HT1080 (cell line): ENCODE data around the gene SOX8. TPM values are rescaled to one million over a fixed set of nuclear protein-coding genes. Genes with fewer than 3 reads are reported as not detected.

Experiments used
- DNase-seq: peaks from one replicate; pipeline ENCODE4 v3.0.0-alpha.2; 2015; ENCODE audit warnings: low read depth
- total RNA-seq: library from RNA; depleted of rRNA; stranded (reverse); fragments of >200 nt; shearing (Covaris generic); gene quantifications from 2 replicates; pipeline ENCODE4 v1.2.3, GENCODE V29; 2014

Gene SOX8
- total RNA-seq, 1 experiment from 2014 or later = not detected

- DNase-seq = no peak
These were observed 4.8 kb downstream of the SOX8 start for GRCh38 chr16:986411-986810.

DNA sequence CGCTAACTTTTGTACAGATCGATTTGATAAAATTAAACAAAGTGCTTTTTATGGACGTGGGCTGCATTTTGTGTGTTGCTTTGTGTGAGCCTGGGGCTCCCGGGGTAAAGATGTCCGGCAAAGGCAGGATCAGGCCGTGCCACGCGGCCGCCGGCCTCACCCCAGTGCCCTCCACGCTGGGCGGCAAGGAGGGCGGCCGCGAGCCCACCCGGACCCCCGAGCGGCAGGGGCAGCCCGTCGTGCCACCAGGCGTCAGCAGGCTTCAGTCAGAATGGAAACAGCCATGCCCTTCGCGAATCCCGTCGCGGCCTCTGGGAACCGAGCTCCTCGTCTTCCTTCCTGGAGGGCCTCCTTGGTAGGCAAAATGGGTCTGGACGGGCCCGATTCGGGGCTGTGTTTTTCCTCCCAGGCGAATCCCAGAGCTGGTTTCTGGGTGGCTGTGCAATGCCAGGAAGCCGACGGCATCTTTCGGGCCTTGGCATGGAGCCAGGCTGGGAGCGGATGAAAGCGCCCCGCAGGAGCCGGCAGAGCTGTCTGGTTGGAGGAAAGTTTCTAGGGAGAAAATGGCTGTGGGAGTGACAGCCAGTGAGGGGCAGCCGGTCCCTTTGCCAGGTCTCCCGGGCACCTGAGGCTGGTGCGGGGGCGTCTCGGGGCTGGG is 5.5 kb downstream of the SOX8 start:
- DNase-seq = no peak

DNA sequence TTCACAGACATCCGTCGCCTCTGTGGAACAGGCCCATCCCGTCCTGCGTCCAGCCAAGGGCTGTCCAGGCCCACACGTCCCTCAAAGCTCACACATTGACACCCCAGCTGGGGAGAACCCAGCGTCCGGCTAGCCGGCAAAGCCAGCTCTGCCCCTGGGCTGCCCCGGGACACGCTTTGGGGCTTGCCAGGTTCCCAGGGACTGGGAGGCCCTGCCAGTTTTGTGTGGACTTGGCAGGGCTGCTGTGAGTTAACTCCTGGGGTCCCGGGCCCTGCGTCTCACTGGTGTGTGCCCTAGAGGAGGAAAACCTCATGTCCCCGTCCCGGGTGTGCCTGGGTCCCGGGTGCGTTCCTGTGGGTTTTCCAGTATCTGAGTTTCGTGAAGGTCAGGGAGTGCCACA is 6.3 kb downstream of the SOX8 start:
- DNase-seq = no peak

DNA sequence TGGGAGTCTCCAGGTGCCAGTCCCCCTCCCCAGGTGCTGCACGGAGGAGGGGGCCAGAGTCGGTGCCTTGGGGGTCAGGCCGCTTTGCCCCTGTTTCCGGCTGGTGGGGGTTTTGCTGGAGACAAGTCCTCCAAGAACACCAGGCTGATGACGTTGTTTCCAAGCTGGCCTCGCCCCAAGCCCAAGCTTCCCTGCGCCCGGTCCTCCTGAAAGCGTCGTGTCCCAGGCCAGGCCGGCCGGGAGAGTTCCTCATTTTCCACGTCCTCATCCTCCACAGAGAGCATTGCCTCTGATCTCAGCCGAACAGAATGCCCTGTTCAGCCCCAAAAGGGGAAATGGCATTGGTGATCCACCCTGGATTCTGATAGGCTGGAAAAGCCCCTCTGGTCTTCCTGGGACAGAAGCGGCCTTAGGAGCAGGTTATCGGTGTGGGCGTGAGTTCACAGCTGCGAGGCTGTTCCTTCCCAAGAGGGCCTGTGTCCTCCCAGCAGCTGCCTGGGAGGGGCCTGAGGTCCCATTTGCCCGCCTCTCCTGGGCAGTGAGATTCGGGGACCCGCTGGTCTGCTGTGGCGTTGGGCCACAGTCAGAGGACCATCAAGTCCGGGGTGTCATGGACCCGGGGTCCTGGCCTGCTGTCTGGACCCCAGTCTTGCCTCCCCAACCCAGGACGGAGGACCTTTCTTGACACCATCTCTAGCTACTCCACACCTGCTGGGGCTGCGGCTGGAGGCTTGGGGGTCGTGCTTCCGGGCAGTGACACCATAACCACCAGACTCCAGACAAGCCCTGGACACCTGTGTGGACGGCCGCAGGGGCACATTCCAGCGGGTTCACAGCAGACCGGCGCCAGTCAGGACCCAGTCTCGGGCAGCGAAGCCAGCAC is 7.1 kb downstream of the SOX8 start:
- no peak for DNase-seq

GRCh38 chr16:989354-989814 is 7.8 kb downstream of the SOX8 start:
- no peak for DNase-seq

DNA sequence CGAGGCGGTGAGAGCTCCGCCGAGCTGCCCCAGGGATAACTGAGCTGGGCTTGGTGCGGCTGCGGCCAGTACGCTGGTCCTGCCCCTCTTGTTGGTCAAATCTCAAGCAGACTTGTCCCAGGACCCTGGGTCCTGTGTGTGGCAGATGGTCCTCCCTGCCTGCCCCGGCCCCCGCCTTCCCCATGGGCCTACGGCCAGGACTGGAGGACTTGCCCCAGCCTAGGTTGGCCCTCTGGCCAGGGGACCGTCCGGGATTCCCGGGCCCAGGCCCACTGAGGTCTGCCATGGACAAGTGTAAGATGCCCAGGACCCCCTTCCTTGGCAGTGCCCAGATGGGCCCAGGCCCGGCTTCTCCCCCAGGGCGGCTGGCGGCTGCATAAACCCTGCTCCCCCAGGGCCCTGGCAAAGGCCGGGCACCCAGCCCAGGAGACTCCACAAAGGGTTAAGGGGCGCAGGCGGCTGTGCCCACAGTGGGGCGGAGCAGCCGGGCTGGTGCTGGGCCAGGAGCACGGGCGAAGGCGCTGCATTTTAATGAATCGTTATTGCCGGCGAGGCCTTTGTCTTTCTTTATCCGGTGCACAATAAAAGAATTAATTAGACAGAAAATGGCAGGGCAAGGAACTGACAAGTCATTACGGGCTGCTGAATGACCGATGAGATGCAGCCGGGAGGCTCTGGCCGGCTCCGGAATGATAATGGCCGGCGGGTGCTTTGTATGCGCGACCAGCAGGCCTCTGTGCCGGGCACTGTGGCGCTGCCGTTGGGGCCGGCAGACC is 9.1 kb downstream of the SOX8 start:
- DNase-seq = no peak

GRCh38 chr16:991345-991744 is 9.8 kb downstream of the SOX8 start:
- no peak for DNase-seq

GRCh38 chr16:991773-992172 is 10.2 kb downstream of the SOX8 start:
- DNase-seq = no peak

- no peak for DNase-seq
These were observed 12.2 kb downstream of the SOX8 start for GRCh38 chr16:993731-994130.

DNA sequence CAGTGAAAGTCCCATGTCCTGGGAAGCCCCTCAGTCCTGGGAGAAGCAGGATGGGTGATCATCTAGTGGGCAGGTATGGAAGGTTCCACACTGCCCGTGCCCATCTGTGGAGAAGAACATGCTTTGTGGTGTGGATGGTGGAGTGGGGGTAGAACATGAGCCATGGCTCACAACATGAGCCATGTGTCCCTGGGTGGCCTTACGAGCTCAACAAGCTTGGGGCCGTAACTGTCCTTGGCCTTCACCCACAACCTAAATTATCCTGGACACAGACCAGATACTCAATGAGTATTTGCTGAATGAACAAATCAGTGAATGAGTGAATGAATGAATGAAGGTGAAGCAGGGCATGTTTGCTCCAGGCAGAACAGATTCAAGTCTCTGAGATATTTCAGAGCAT is 13.5 kb downstream of the SOX8 start:
- no peak for DNase-seq

DNA sequence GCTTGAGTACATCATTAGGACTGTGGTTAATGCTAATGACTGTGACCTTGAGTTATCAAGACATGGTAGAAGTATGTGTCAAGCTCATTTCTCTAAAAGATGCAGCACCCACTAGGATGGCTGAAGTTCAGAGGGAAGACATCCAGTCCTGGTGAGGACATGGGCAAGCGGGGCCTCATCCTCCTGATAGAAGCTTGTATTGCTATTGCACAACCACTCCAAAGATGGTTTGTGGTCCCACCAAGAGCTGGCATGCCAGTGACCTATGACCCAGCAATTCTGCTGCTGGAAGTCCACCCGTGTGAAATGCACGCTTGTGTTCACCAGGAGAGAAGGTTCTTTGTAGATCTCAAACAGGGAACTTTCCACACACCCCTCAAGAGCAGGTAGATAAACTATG is 14.2 kb downstream of the SOX8 start:
- no peak for DNase-seq

GRCh38 chr16:996681-997080 is 15.1 kb downstream of the SOX8 start:
- DNase-seq = no peak

GRCh38 chr16:997440-998051 is 16.0 kb downstream of the SOX8 start:
- peak; percentile 38 for DNase-seq

- DNase-seq = no peak
These were observed 16.6 kb downstream of the SOX8 start for GRCh38 chr16:998211-998610.

- DNase-seq = no peak
These were observed 17.0 kb downstream of the SOX8 start for GRCh38 chr16:998615-999014.

DNA sequence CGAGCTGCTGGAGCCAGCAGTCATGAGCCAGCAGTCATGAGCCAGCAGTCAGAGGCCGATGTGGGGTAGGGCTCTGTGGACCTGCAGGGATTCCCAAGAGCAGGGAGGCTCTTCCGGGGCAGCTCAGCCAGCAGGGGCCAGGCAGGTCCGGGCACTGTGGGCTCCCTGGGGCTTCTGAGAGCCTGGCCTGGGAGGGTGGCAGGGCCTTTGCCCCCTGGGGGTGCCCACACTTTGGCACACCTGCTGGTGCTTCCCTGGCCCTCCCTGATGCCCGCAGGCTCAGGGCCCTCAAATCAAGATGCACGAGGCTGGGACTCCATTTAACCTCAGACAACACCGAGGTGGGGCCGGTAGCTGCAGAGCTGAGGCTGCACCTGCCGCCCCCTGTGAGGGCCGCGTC is 18.1 kb downstream of the SOX8 start:
- no peak for DNase-seq

DNA sequence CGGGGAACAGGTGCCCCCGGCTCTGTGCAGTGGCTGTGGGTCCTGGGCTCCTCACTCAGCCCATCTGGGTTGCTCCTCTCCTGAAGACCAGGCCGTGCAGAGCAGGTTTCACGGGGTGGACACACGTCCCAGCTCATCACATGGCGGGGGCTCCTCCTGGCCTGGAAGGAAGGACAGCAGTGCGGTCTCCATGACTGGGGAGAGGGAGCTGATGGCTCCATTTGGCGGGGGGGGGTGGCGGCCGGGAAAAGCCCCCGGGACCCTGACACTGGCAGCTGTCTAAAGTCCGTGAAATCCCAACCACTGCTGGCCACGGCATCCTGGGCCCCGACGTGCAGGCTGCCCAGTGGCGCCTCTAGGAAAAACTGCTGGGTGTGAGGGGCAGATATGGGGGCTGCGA is 19.0 kb downstream of the SOX8 start:
- no peak for DNase-seq

- DNase-seq = no peak
These were observed 19.5 kb downstream of the SOX8 start for GRCh38 chr16:1001096-1001495.

GRCh38 chr16:1002399-1003166 is 21.0 kb downstream of the SOX8 start:
- peak; percentile 76 for DNase-seq

DNA sequence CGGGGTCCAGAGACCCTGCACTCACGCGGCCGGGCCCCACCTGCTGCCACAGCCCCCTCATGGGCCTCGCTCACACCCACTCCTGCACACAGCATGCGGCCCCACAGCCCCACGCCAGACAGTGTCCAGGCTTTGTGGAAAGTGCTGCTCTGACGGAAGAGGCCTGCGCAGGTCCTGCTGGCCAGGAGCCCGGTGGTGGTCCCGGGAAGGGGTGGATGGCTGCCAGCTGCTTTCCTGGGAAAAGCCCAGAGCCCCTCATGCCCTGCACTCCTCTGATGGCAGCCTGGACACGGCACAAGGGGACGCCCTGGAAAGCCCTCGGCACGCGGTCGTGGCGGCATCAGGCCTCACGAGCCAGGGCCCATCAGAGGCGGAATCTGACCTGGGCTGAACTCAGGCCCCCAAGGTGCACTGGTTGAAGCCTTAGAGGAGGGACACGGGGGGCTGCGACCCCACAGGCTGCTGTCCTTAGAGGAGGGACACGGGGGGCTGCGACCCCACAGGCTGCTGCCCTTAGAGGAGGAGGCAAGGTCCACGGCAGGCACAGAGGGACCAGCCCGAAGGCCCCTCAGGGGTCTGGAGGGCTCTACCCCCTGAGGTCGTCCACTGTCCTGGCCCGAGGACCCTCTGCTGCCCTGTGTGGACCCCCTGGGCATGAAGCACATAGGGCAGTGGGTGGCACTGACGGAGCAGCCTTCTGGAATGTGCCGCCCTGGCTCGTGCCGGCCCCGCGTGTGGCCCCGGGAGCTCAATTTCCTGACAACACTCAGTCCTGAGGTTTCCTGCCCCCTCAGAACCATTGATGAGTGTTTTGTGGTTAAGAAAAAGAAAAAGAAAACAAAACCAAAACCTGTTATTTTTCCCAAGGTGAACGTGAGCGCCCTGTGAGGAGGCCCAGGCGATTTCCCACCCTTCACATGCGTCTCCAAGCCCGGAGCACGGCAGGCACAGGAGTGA is 22.1 kb downstream of the SOX8 start:
- peak; percentile 53 for DNase-seq
